ENCODE results near the gene SIPA1L3. TPM values are rescaled to one million over a fixed set of nuclear protein-coding genes. Genes with fewer than 3 reads are reported as not detected.

The SIPA1L3 gene
- polyA plus RNA-seq, 1 of the 3 experiments (the other 2 are of a cell fraction): 11.6 TPM

DNA sequence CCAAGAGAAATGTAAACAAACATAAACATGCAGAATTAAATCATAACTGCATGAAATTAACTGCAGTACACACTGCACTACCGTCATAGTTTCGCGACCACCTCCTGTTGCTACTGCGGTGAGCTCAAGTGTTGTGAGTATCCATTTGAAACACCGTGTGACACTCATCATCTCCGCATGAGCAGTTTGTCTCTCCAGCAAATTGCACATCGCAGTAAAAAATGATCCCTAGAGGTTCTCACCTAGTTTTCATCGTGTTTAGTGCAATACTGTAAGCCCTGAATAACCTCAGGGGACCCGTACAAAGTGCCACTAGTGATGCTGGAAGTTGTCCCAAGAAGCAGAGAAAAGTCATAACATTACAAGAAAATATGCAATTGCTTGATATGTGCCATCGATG is 169.3 kb downstream of the SIPA1L3 start (continued):
- TF ChIP-seq, protein P1, sequence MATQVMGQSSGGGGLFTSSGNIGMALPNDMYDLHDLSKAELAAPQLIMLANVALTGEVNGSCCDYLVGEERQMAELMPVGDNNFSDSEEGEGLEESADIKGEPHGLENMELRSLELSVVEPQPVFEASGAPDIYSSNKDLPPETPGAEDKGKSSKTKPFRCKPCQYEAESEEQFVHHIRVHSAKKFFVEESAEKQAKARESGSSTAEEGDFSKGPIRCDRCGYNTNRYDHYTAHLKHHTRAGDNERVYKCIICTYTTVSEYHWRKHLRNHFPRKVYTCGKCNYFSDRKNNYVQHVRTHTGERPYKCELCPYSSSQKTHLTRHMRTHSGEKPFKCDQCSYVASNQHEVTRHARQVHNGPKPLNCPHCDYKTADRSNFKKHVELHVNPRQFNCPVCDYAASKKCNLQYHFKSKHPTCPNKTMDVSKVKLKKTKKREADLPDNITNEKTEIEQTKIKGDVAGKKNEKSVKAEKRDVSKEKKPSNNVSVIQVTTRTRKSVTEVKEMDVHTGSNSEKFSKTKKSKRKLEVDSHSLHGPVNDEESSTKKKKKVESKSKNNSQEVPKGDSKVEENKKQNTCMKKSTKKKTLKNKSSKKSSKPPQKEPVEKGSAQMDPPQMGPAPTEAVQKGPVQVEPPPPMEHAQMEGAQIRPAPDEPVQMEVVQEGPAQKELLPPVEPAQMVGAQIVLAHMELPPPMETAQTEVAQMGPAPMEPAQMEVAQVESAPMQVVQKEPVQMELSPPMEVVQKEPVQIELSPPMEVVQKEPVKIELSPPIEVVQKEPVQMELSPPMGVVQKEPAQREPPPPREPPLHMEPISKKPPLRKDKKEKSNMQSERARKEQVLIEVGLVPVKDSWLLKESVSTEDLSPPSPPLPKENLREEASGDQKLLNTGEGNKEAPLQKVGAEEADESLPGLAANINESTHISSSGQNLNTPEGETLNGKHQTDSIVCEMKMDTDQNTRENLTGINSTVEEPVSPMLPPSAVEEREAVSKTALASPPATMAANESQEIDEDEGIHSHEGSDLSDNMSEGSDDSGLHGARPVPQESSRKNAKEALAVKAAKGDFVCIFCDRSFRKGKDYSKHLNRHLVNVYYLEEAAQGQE (IDR thresholded peaks at IDR 0.05; ENCODE audit: low read depth, low read length): no peak
- no peak for TF ChIP-seq MEF2A (IDR thresholded peaks at IDR 0.05; ENCODE audit: borderline replicate concordance, low read depth)
- TF ChIP-seq GABPA (IDR thresholded peaks at IDR 0.05; ENCODE audit: low read depth): no peak
- no peak for TF ChIP-seq SIN3A (IDR thresholded peaks at IDR 0.05; ENCODE audit: borderline replicate concordance, low read depth, low read length)
- no peak for TF ChIP-seq POLR2AphosphoS5 (IDR thresholded peaks at IDR 0.05; ENCODE audit: low read depth, low read length)
- TF ChIP-seq TEAD4 (IDR thresholded peaks at IDR 0.05; ENCODE audit: borderline replicate concordance, insufficient read depth): no peak
- TF ChIP-seq CHD2 (IDR thresholded peaks at IDR 0.05; ENCODE audit: low read length, partially characterized antibody): no peak

DNA sequence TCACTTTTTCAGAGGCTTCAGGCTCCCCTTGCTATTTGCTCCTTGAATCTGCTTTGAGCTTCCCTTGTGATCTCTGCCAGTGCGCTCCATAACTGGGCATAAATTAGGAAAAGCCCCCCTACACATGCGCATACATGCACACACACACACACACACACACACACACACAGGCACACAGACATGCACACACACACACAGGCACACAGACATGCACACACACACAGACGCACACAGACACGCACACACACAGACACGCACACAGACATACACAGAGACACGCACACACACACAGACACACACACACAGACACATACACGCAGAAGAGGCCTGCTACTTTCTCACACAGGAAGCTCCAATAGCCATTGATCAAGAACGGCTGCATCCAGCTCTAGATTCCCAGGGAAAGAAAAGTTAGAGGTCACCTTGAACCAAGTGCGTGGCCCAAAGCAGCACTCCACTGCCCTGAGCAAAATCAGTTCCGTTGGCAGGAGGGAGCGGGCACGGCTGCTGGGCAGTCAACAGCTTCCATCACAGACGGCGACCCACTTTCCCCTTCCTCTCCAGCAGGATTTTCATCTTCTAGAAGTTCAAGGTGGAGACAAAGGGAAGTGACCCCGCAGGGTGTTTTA is 171.4 kb downstream of the SIPA1L3 start:
- H3K79me2 ChIP-seq (ENCODE audit: insufficient read depth): peaks cover 12% of the 10 kb centered on the region; the same call in 1 of the 2 replicates
- H3K4me1 ChIP-seq (ENCODE audit: control insufficient read depth in 1 of 2, insufficient read depth in 2 of 2, low read depth in 1 of 2, low read length in 1 of 2): peaks cover 4 to 7% of the 10 kb centered on the region in 2 experiments; a peak in 1 of 4 replicates
- H3K9me2 ChIP-seq: no peaks in the 10 kb centered on the region
- H3K4me3 ChIP-seq (ENCODE audit: low read depth in 2 of 2, low read length in 1 of 2): no peak overlapping the region
- H3K4me2 ChIP-seq: no peak overlapping the region
- H4K20me1 ChIP-seq (ENCODE audit: insufficient read depth): 0 out of 2 replicates have a peak, but pooled peaks cover 3% of the 10 kb centered on the region
- peak overlapping the region in 1 of 2 experiments; percentile 68; a peak in 1 of 4 replicates for H3K27ac ChIP-seq (ENCODE audit: low read depth in 2 of 2, low read length in 1 of 2)
- H3K9me3 ChIP-seq: no peaks in the 10 kb centered on the region
- ChIA-PET CTCF (interaction anchor here (0.6 to 6.7 kb wide), 3 partner anchors 11 to 176 kb away, joined by 3 to 38 read pairs (median 4); no protein-coding TSS in a partner anchor), POLR2A (interaction anchor here (1.0 kb wide), 1 partner anchor 12 kb away, joined by 3 read pairs; no protein-coding TSS in a partner anchor)
- H3K27me3 ChIP-seq (ENCODE audit: insufficient read depth): no peaks in the 10 kb centered on the region
- peaks cover 7% of the 10 kb centered on the region for H3F3A ChIP-seq (replicated peaks; ENCODE audit: insufficient read depth)
- no peak overlapping the region for H3K9ac ChIP-seq
- 93% methylated on average over 15 of the region's 15 CpGs for WGBS (ENCODE audit: low lambda C conversion rate)
- TF ChIP-seq, protein P2, sequence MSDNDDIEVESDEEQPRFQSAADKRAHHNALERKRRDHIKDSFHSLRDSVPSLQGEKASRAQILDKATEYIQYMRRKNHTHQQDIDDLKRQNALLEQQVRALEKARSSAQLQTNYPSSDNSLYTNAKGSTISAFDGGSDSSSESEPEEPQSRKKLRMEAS (IDR thresholded peaks at IDR 0.05; ENCODE audit: low read depth): no peak
- TF ChIP-seq FOSL2 (IDR thresholded peaks at IDR 0.05; ENCODE audit: borderline replicate concordance, low read depth): no peak
- no peak for TF ChIP-seq RFX5 (IDR thresholded peaks at IDR 0.05; ENCODE audit: low read length)
- TF ChIP-seq EZH2phosphoT487 (IDR thresholded peaks at IDR 0.05; ENCODE audit: borderline replicate concordance, low read depth): no peak
- no peak for TF ChIP-seq SMC3 (IDR thresholded peaks at IDR 0.05; ENCODE audit: low read depth, low read length)
- TF ChIP-seq FOXJ3 (CRISPR knock-in tag; IDR thresholded peaks at IDR 0.05): no peak
- TF ChIP-seq CHD2 (IDR thresholded peaks at IDR 0.05; ENCODE audit: low read length, partially characterized antibody): no peak
- TF ChIP-seq, protein P3, sequence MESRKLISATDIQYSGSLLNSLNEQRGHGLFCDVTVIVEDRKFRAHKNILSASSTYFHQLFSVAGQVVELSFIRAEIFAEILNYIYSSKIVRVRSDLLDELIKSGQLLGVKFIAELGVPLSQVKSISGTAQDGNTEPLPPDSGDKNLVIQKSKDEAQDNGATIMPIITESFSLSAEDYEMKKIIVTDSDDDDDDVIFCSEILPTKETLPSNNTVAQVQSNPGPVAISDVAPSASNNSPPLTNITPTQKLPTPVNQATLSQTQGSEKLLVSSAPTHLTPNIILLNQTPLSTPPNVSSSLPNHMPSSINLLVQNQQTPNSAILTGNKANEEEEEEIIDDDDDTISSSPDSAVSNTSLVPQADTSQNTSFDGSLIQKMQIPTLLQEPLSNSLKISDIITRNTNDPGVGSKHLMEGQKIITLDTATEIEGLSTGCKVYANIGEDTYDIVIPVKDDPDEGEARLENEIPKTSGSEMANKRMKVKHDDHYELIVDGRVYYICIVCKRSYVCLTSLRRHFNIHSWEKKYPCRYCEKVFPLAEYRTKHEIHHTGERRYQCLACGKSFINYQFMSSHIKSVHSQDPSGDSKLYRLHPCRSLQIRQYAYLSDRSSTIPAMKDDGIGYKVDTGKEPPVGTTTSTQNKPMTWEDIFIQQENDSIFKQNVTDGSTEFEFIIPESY (IDR thresholded peaks at IDR 0.05; ENCODE audit: borderline replicate concordance, low read depth): no peak
- TF ChIP-seq RAD21 (IDR thresholded peaks at IDR 0.05; ENCODE audit: low read length): no peak
- TF ChIP-seq GABPA (IDR thresholded peaks at IDR 0.05; ENCODE audit: low read depth): no peak
- H3K36me3 ChIP-seq (replicated peaks in 1 of 2; ENCODE audit: control insufficient read depth in 1 of 2, insufficient read depth in 2 of 2, low read length in 1 of 2): peaks cover 4 to 5% of the 10 kb centered on the region in 2 experiments
- no peak overlapping the region for H2AFZ ChIP-seq (ENCODE audit: low read depth)
- DNase-seq: no peak

All from SK-N-SH (cell line).